ENCODE measurements around the gene ZDHHC4. TPM values are rescaled to one million over a fixed set of nuclear protein-coding genes. Genes with fewer than 3 reads are reported as not detected.
"Not testable (repeated sequence)": the region's sequence is repeated elsewhere in the genome, so short reads cannot be mapped to it uniquely, and the experiment has no call there.

ZDHHC4 gene
- total RNA-seq, 1 donor from 2014 or later = 35.9 TPM

DNA sequence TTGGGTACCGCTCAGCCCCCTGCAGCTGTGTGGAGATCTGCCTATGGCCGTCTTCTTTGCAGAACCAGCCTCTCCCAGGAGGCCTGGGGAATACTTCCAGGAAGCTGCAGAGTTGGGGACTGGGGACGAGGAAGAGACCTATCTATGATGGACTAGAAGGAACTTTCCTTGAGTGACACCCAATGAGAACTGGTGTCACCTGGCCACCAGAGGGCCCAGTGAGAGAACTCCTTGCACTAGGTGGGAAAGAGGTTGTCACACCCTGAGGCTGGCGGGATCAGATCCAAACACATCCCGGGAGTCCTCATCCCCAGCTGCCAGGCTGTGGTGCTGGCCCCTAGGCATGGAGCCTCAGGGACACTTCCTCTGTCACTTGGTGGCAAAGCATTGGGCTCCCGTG is 21.1 kb upstream of the ZDHHC4 start:
- intact Hi-C loops (cut with micrococcal nuclease) = no loop called here
- ATAC-seq = no peak
- DNase-seq = no peak

DNA sequence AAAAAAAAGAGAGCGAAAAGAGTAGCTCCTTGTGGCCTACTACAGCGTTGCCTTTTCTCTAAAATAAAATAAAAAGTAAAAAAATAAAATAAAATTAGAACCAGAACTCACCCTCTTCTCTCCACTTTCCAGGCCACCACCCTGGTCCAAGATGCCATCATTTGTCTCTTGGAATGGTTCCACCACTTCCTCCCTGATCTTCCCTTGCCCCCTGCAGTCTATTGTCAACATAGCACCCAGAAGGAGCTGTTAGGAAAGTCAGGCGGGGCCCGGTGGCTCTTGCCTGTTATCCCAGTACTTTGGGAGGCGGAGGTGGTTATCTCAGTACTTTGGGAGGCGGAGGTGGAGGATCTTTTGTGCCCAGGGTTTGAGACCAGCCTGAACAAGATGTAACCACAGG is 18.4 kb upstream of the ZDHHC4 start:
- intact Hi-C loops (cut with micrococcal nuclease) = no loop called here
- DNase-seq (no peak), ATAC-seq (no peak)

DNA sequence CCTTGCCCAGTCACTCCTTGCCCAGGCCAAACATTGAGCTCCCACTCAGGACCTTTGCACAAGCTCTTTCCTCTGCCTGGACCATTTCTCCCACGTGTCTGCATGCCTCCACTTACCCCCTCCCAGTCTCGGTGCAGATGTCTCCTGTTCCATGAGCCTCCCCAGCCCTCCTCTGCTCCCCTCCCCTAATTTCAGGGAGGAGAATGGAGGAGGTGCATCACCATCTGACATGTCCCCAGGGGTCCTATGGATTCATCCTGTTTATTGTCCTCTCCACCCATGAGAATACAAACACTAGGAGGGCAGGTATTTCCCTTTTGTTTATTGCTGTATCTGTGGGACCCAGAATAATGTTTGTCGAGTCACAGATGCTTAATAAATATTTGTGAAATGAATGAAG is 17.4 kb upstream of the ZDHHC4 start:
- intact Hi-C loops (cut with micrococcal nuclease) = no loop called here
- ATAC-seq (no peak), DNase-seq (no peak)

DNA sequence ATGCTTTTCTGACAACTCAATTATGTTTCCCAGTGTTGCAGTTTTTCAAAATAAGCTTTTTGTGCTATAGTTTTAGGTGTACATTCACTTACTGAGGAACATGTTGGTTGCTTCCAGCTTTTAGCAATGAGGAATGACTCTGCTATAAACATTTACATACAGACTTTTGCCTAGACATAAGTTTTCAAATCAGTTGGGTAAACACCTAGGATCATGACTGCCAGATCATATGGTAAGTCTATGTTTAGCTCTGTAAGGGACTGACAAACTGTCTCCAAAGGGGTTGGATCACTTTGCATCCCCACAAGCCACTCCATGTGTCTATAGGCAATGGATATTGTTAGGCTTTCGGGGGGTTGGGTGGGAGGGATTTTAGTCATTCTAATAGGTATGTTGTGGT is 15.1 kb upstream of the ZDHHC4 start:
- intact Hi-C loops (cut with micrococcal nuclease) = no loop called here
- no peak for DNase-seq
- ATAC-seq = no peak

DNA sequence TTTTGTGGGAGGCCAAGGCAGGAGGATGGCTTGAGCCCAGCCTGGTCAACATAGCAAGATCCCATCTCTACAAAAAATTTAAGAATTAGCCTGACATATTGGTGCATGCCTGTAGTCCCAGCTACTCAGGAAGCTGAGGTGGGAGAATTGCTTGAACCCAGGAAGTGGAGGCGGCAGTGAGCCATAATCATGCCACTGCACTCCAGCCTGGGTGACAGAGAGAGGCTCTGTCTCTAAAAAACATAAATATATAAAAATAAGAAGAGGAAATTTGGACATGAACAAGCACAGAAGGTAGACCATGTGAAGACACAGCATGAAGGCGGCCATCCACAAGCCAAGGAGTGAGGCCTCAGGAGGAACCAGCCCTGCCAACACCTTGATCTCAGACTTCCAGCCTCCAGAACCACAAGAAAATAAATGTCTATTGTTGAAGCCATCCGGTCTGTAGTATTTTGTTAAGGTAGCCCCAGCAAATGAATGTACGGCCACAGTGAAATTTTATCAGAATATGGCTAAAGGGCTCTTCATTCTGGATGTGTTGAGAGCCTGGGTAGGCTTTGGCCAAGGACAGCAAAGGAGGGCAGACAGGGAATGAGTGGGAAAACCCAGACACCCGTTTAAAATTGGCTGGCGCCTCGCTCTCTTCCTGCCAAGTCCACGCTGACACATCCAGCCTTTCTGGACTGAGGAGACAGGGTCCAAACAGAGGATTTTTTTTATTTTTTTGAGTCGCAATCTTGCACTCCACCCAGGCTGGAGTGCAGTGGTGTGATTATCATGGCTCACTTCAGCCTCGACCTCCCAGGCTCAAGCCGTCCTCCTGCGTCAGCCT is 13.1 kb upstream of the ZDHHC4 start:
- intact Hi-C loops (cut with micrococcal nuclease) = no loop called here
- ATAC-seq (no peak), DNase-seq (no peak)

DNA sequence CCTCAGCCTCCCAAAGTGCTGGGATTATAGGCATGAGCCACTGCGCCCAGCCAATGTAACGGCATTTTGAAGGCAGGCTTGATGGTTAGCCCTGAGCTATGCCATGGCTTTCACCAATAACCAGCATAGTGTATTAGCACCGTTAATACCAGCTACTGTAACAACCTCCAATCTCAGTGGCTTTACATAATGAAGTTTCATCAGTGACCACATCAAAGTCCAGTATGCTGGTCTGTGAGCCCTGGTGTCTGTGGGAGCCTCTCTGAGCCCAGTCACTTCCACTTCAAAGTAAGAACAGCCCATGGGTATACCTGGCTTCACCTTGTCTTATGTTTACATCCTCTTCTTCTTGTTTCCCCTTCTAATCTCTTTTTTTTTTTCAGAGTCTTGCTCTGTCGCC is 11.6 kb upstream of the ZDHHC4 start:
- intact Hi-C loops (cut with micrococcal nuclease) = no loop called here
- DNase-seq (no peak), ATAC-seq (no peak)

DNA sequence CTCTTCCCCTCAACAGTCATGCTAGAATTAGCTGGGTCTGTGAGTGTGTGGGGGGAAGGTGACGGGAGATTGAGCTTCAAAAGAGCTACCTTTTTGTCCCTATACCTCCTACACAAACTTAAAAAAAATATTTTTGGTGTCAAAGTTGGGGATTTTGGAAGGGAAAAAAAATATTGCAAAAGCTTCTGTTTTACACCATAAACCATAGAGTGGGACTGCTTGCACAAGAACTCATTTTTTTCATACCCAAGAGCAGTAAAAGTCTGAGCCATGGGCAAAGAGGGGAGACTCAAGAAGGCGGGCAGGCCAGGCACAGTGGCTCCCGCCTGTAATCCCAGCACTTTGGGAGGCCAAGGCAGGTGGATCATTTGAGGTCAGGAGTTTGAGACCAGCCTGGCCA is 9.4 kb upstream of the ZDHHC4 start:
- no peak for ATAC-seq
- intact Hi-C loops (cut with micrococcal nuclease) = no loop called here

DNA sequence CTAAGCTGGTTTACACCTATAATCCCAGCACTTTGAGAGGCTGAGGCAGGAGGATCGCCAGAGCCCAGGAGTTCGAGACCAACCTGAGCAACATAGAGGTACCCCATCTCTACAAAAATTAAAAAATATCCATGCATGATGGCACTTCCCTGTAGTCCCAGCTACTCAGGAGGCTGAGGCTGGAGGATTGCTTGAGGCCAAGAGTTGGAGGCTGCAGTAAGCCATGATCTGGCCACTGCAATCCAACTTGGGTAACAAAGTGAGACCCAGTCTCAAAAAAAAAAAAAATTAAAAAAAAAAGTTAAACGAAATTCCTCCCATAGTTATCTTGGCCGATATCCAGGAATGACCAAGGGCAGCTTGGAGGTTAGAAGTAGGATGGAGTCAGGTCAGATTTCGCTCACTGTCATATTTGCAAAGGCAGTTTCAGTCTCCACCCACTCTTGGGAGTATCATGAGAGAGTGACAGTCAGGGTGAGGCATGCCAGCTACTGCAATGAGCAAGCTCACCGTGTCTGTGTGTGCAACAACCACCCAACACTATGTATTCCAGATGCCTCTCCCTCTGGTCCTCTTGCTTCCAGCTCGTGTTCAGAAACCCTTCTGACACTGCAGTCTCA is 6.0 kb upstream of the ZDHHC4 start:
- intact Hi-C loops (cut with micrococcal nuclease) = no loop called here
- ATAC-seq = no peak
- DNase-seq = no peak

More for the DNA sequence above, 9.4 kb upstream of the ZDHHC4 start:
- DNase-seq = no peak

DNA sequence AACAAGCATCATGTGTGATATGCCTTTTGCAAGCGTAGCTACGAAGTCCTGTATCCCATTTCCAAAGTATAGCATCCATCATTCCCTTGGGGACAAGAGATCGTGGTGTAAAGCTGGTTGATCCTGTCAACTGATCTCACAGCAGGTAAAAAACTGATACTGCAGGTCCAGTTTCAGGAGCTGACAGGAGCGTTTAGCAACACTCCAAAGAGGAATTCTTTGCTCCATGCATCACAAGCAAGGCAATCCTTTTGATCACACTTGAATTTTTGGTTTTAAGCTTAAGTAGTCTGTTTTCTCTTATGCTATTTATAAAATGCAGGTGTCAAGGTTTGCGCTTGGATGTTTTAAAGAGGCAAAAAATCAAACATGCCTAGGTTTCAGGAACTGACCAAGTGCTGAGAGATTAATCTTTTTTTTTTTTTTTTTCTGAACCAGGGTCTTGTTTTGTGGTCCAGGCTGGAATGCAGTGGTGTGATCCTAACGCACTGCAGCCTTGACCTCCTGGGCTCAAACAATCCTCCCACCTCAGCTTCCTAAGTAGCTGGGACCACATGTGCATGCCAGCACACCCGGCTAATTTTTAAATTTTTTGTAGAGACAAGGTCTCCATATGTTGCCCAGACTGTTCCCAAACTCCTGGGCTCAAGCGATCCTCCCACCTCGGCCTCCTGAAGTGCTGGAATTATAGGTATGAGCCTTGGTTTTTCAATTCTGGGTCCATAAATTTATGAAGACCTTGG is 1.8 kb upstream of the ZDHHC4 start:
- DNase-seq (no peak), ATAC-seq (no peak)
- intact Hi-C loops (cut with micrococcal nuclease) = no loop called here

DNA sequence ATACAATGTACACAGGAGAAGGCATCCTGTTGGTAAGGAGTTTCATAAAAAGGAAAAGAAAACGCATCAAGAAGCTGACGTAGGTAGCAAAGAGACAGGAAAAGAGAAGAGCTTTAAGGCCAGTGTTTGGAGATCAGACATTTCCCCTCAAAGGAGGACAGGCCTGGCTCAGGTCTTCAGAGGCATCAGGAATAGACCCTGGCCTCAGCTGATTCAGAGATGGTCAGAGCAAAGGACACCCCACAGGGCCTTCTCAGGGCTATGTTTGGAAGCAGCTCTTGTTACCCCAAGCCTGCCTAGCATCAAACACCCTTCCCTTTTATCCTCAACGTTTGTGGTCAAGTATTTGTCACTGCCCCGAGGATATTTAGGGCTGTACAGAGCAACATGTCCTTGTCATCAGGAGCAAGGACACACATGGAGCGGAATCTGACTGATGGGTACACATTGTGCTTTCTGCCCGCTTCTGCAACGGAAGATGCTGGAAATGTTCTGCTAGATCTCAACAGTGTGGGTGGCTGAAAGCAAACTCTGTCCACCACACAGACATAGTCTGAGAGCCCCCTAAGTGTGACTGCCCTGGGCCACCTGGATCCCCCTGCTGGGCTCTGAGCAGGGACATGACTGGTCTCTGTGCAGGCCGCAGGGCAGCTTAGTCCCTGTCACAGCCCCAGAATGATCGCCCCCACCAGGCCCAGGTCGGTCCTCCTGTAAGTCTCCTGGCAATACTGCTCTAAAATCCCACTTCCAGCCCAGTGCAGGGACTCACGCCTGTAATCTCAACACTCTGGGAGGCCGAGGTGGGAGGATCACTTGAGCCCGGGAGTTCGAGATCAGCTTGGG is 1.0 kb upstream of the ZDHHC4 start:
- no peak for ATAC-seq
- intact Hi-C loops (cut with micrococcal nuclease) = no loop called here
- DNase-seq = no peak

DNA sequence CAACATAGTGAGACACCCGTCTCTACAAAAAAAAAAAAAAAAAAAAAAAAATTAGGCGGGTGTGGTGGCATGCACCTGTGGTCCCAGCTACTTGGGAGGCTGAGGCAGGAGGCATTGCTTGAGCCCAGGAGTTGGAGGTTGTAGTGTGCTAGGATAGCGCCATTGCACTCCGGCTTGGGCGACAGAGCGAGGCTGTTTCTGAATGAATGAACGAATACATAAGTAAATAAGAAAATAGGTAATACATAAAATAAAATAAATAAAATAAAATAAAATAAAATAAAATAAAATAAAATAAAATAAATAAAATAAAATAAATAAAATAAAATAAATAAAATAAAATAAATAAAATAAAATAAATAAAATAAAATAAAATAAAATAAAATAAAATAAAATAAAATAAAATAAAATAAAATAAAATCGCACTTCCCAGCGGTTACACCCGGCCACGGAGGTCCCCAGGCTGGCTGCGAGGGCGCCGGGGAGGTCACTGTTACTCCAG is 336 bp upstream of the ZDHHC4 start:
- DNase-seq; ATAC-seq; intact Hi-C loops (cut with micrococcal nuclease): not testable (repeated sequence)

DNA sequence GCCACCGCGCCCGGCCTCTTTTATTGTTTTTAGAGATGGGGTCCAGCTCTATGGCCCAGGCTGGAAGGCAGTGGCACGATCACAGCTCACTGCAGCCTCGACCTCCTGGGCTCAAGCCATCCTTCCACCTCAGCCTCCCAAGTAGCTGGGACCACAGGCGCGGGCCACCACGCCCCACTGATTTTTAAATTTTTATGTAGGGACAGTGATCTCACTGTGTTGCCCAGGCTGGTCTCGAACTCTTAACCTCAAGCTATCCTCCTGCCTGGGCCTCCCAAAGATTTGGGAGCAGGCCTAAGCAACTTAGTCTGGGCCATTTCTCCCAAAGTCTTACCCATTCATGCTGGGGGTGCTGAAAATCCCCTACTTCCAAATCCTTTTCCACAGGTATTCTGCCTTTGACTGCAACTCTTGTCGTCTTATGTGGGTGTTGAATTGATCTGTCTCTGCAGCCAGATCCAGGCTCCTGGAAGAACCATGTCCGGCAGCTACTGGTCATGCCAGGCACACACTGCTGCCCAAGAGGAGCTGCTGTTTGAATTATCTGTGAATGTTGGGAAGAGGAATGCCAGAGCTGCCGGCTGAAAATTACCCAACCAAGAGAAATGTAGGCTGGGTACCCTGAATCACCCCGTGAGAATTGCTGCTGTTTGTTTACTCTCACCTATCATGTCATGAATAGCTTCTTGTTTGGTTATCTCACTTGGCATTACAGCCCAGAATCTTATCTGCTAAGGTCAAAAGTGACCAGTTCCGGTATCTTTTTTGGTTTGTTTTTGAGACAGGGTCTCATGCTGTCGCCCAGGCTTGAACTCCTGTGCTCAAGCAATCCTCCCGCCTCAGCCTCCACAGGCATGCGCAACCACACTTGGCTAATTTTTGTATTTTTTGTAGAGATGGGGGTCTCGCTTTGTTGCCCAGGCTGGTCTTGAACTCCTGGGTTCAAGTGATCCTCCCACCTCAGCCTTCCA is 1.1 kb downstream of the ZDHHC4 start:
- intact Hi-C loops (cut with micrococcal nuclease) = no loop called here
- no peak for ATAC-seq
- no peak for DNase-seq

DNA sequence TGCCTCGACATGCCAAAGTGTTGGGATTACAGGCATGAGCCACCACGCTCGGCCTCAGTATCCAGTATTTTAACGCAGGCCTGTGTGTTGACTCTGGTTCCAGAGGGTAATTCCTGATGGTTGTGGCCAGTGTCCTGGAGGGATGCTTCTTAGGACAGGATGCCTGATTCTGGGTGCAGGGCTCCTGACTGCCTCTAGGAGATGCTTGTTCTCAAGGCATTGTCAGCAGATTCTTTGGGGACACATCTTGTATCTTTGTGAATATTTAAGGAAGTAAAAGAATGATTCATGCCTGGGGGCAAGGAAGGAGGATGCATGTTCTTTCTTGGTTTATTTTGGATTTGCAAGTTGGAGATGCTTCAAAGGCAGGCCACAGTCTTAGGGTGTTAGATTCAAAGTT is 2.2 kb downstream of the ZDHHC4 start:
- DNase-seq = no peak
- ATAC-seq = no peak
- intact Hi-C loops (cut with micrococcal nuclease) = no loop called here

DNA sequence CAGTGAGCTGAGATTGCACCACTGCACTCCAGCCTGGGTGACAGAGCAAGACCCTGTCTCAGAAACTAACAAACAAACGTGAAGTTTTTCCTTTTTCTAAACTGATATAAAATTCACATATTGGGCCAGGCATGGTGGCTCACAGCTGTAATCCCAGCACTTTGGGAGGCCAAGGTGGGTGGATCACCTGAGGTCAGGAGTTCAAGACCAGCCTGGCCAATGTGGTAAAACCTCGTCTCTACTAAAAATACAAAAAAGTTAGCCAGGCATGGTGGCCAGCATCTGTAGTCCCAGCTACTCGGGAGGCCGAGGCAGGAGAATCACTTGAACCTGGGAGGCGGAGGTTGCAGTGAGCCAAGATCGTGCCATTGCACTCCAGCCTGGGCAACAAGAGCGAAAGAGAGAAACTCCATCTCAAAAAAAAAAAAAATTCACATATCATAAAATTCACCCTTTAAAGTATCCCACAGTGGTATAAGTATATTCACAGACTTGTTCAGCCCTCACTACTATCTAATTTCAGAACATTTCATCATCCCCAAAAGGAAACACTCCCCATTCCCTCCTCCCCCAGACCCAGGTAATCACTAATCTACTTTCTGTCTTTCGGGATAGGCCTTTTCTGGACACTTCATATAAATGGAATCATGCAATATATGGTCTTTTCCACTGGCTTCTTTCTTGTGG is 8.6 kb downstream of the ZDHHC4 start:
- ATAC-seq; DNase-seq; intact Hi-C loops (cut with micrococcal nuclease): not testable (repeated sequence)

DNA sequence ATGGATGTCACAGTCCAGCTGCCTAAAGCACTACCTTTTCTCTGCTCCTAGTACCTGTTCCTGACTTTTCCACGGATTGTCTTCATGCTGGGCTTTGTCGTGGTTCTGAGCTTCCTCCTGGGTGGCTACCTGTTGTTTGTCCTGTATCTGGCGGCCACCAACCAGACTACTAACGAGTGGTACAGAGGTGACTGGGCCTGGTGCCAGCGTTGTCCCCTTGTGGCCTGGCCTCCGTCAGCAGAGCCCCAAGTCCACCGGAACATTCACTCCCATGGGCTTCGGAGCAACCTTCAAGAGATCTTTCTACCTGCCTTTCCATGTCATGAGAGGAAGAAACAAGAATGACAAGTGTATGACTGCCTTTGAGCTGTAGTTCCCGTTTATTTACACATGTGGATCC is 11.3 kb downstream of the ZDHHC4 start:
- DNase-seq (no peak), ATAC-seq (no peak)
- intact Hi-C loops (cut with micrococcal nuclease) = no loop called here

DNA sequence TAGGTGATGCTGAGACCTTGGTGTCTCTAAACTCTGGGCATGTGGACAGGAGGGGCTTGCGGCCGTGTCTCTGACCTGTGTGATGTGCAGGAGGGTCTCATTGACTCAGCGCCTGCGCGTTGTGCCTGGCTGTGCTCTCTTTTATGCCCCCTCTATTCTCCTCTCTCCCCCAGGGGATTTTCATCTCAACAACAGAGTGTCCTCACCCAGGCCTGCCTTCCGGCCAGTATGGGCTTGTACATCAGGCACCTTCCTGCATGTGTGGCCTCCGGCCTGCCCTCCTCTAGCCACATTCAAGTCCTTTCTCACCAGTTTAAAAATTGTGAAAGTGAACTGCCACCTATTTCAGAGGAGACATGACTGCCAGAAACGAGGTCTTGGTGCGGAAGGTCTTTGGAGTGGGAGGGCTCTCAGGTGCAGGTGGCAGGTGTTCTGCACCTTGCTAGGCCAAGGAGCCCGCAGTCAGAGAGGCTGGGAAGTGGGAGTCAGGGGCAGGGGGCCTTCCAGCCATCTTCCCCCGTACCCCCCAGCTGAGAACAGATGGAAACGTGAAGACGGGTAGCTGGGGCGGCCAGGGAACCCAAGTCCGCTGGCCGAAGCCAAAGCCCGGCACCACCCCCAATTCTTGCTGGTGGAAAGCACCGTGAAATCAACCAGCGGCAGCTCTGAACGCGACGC is 12.0 kb downstream of the ZDHHC4 start:
- ATAC-seq (no peak), DNase-seq (no peak)
- intact Hi-C loops (cut with micrococcal nuclease) = no loop called here
